ENCODE results near the gene SF3A2.

The SF3A2 gene

GRCh38 chr19:2259336-2259735 lies 22.7 kb downstream of the SF3A2 start:
- H3K9ac ChIP-seq (ENCODE audit: low read depth, low read length, poor library complexity): no peak overlapping the region
- no peak overlapping the region for H2BK15ac ChIP-seq (ENCODE audit: low read length)
- no peak overlapping the region for H4K91ac ChIP-seq (ENCODE audit: low read depth, low read length, poor library complexity)
- DNase-seq (ENCODE audit: low spot score): no peak
- no peak overlapping the region for H2BK12ac ChIP-seq (ENCODE audit: low read length)
- H3K4me2 ChIP-seq (ENCODE audit: insufficient read depth, low read length, poor library complexity, severe bottlenecking): no peak overlapping the region
- H4K8ac ChIP-seq (ENCODE audit: low read depth, low read length): no peak overlapping the region
- peaks cover 0 to 3% of the 10 kb centered on the region in 2 donors for H3K9me3 ChIP-seq (replicated peaks in 1 of 2; ENCODE audit: control insufficient read depth in 2 of 2, insufficient read depth in 1 of 2, low read depth in 1 of 2, low read length in 2 of 2)
- no peaks in the 10 kb centered on the region for H3K27me3 ChIP-seq (ENCODE audit: control insufficient read depth in 3 of 3, insufficient read depth in 3 of 3, low read depth in 1 of 3, low read length in 3 of 3)
- H3K4ac ChIP-seq (ENCODE audit: low read length): no peak overlapping the region
- H3K18ac ChIP-seq (ENCODE audit: low read length): no peak overlapping the region
- H2BK120ac ChIP-seq (ENCODE audit: low read depth, low read length): no peak overlapping the region
- H2AFZ ChIP-seq (ENCODE audit: low read length): no peak overlapping the region
- H2BK5ac ChIP-seq (ENCODE audit: low read length): no peak overlapping the region
- H3K27ac ChIP-seq (replicated peaks; ENCODE audit: low read length): no peak overlapping the region
- H3K23ac ChIP-seq (ENCODE audit: low read depth, low read length, poor library complexity): no peak overlapping the region
- no peaks in the 10 kb centered on the region for H3K79me1 ChIP-seq (ENCODE audit: low read depth, low read length)
- H3K36me3 ChIP-seq (replicated peaks in 1 of 2; ENCODE audit: control insufficient read depth in 2 of 2, insufficient read depth in 2 of 2, low read length in 2 of 2): no peaks in the 10 kb centered on the region
- H3K4me1 ChIP-seq (ENCODE audit: control insufficient read depth in 2 of 2, insufficient read depth in 1 of 2, low read depth in 1 of 2, low read length in 2 of 2): peaks cover 0 to 2% of the 10 kb centered on the region in 2 donors
- no peak overlapping the region for H3K4me3 ChIP-seq (ENCODE audit: low read length in 2 of 2)
- no CpG with 5 or more reads among the region's 5 CpGs for WGBS, 2 donors (ENCODE audit: extremely low coverage in 2 of 2, insufficient read length in 2 of 2, insufficient replicate concordance in 1 of 2)
- no peak overlapping the region for H2AK5ac ChIP-seq (ENCODE audit: low read depth, low read length)
- H3K14ac ChIP-seq (ENCODE audit: low read length): peak overlapping the region; percentile 38

GRCh38 chr19:2260341-2260805 lies 23.7 kb downstream of the SF3A2 start:
- Histone ChIP-seq H4K8ac (ENCODE audit: low read depth, low read length) (no peak overlapping the region), H3K4ac (ENCODE audit: low read length) (no peak overlapping the region), H3K14ac (ENCODE audit: low read length) (no peak overlapping the region), H2BK120ac (ENCODE audit: low read depth, low read length) (no peak overlapping the region), H3K79me1 (ENCODE audit: low read depth, low read length) (no peaks in the 10 kb centered on the region), H2BK12ac (ENCODE audit: low read length) (no peak overlapping the region), H2BK15ac (ENCODE audit: low read length) (no peak overlapping the region), H3K23ac (ENCODE audit: low read depth, low read length, poor library complexity) (no peak overlapping the region), H2AK5ac (ENCODE audit: low read depth, low read length) (no peak overlapping the region), H3K27ac (replicated peaks; ENCODE audit: low read length) (no peak overlapping the region), H2AFZ (ENCODE audit: low read length) (no peak overlapping the region), H3K4me1 (ENCODE audit: control insufficient read depth in 2 of 2, insufficient read depth in 1 of 2, low read depth in 1 of 2, low read length in 2 of 2) (peaks cover 0 to 2% of the 10 kb centered on the region in 2 donors), H3K4me2 (ENCODE audit: insufficient read depth, low read length, poor library complexity, severe bottlenecking) (no peak overlapping the region), H3K9ac (ENCODE audit: low read depth, low read length, poor library complexity) (no peak overlapping the region), H2BK5ac (ENCODE audit: low read length) (no peak overlapping the region), H3K4me3 (ENCODE audit: low read length in 2 of 2) (no peak overlapping the region), H3K27me3 (ENCODE audit: control insufficient read depth in 3 of 3, insufficient read depth in 3 of 3, low read depth in 1 of 3, low read length in 3 of 3) (no peaks in the 10 kb centered on the region), H3K36me3 (replicated peaks in 1 of 2; ENCODE audit: control insufficient read depth in 2 of 2, insufficient read depth in 2 of 2, low read length in 2 of 2) (no peaks in the 10 kb centered on the region), H4K91ac (ENCODE audit: low read depth, low read length, poor library complexity) (no peak overlapping the region), H3K9me3 (replicated peaks in 1 of 2; ENCODE audit: control insufficient read depth in 2 of 2, insufficient read depth in 1 of 2, low read depth in 1 of 2, low read length in 2 of 2) (peaks cover 0 to 3% of the 10 kb centered on the region in 2 donors), H3K18ac (ENCODE audit: low read length) (no peak overlapping the region)
- no peak for DNase-seq (ENCODE audit: low spot score)
- WGBS, 2 donors (ENCODE audit: extremely low coverage in 2 of 2, insufficient read length in 2 of 2, insufficient replicate concordance in 1 of 2): no CpG with 5 or more reads among the region's 11 CpGs

- peak overlapping the region; percentile 49 for H2AFZ ChIP-seq (ENCODE audit: low read length)
- no peak overlapping the region for H4K8ac ChIP-seq (ENCODE audit: low read depth, low read length)
- peaks cover 0 to 3% of the 10 kb centered on the region in 2 donors for H3K9me3 ChIP-seq (replicated peaks in 1 of 2; ENCODE audit: control insufficient read depth in 2 of 2, insufficient read depth in 1 of 2, low read depth in 1 of 2, low read length in 2 of 2)
- H3K23ac ChIP-seq (ENCODE audit: low read depth, low read length, poor library complexity): no peak overlapping the region
- H3K18ac ChIP-seq (ENCODE audit: low read length): peak overlapping the region; percentile 52
- no peaks in the 10 kb centered on the region for H3K79me1 ChIP-seq (ENCODE audit: low read depth, low read length)
- DNase-seq (ENCODE audit: low spot score): no peak
- no peak overlapping the region for H3K9ac ChIP-seq (ENCODE audit: low read depth, low read length, poor library complexity)
- no peak overlapping the region for H2BK12ac ChIP-seq (ENCODE audit: low read length)
- no peaks in the 10 kb centered on the region for H3K27me3 ChIP-seq (ENCODE audit: control insufficient read depth in 3 of 3, insufficient read depth in 3 of 3, low read depth in 1 of 3, low read length in 3 of 3)
- H3K4me2 ChIP-seq (ENCODE audit: insufficient read depth, low read length, poor library complexity, severe bottlenecking): no peak overlapping the region
- no peak overlapping the region for H3K4ac ChIP-seq (ENCODE audit: low read length)
- H3K4me3 ChIP-seq (ENCODE audit: low read length in 2 of 2): no peak overlapping the region
- no peaks in the 10 kb centered on the region for H3K36me3 ChIP-seq (replicated peaks in 1 of 2; ENCODE audit: control insufficient read depth in 2 of 2, insufficient read depth in 2 of 2, low read length in 2 of 2)
- no peak overlapping the region for H4K91ac ChIP-seq (ENCODE audit: low read depth, low read length, poor library complexity)
- no peak overlapping the region for H3K14ac ChIP-seq (ENCODE audit: low read length)
- H2AK5ac ChIP-seq (ENCODE audit: low read depth, low read length): no peak overlapping the region
- no peak overlapping the region for H3K27ac ChIP-seq (replicated peaks; ENCODE audit: low read length)
- WGBS, 2 donors (ENCODE audit: extremely low coverage in 2 of 2, insufficient read length in 2 of 2, insufficient replicate concordance in 1 of 2): no CpG with 5 or more reads among the region's 7 CpGs
- no peak overlapping the region for H2BK15ac ChIP-seq (ENCODE audit: low read length)
- no peak overlapping the region for H2BK120ac ChIP-seq (ENCODE audit: low read depth, low read length)
- no peak overlapping the region for H2BK5ac ChIP-seq (ENCODE audit: low read length)
- H3K4me1 ChIP-seq (ENCODE audit: control insufficient read depth in 2 of 2, insufficient read depth in 1 of 2, low read depth in 1 of 2, low read length in 2 of 2): peaks cover 0 to 3% of the 10 kb centered on the region in 2 donors
Measured at GRCh38 chr19:2261438-2262172, 25.0 kb downstream of the SF3A2 start.

- Histone ChIP-seq H3K36me3 (replicated peaks in 1 of 2; ENCODE audit: control insufficient read depth in 2 of 2, insufficient read depth in 2 of 2, low read length in 2 of 2) (peaks cover 0 to 3% of the 10 kb centered on the region in 2 donors), H3K14ac (ENCODE audit: low read length) (no peak overlapping the region), H2BK120ac (ENCODE audit: low read depth, low read length) (no peak overlapping the region), H3K4me2 (ENCODE audit: insufficient read depth, low read length, poor library complexity, severe bottlenecking) (no peak overlapping the region), H3K18ac (ENCODE audit: low read length) (no peak overlapping the region), H4K8ac (ENCODE audit: low read depth, low read length) (peak overlapping the region; percentile 43), H3K79me1 (ENCODE audit: low read depth, low read length) (peaks cover 7% of the 10 kb centered on the region), H2BK5ac (ENCODE audit: low read length) (no peak overlapping the region), H3K23ac (ENCODE audit: low read depth, low read length, poor library complexity) (no peak overlapping the region), H2AFZ (ENCODE audit: low read length) (peak overlapping the region; percentile 45), H2AK5ac (ENCODE audit: low read depth, low read length) (peak overlapping the region; percentile 90), H2BK15ac (ENCODE audit: low read length) (peak overlapping the region; percentile 92), H3K4me3 (ENCODE audit: low read length in 2 of 2) (no peak overlapping the region), H3K9ac (ENCODE audit: low read depth, low read length, poor library complexity) (peak overlapping the region; percentile 70), H4K91ac (ENCODE audit: low read depth, low read length, poor library complexity) (no peak overlapping the region), H3K9me3 (replicated peaks in 1 of 2; ENCODE audit: control insufficient read depth in 2 of 2, insufficient read depth in 1 of 2, low read depth in 1 of 2, low read length in 2 of 2) (peaks cover 0 to 1% of the 10 kb centered on the region in 2 donors), H3K4me1 (ENCODE audit: control insufficient read depth in 2 of 2, insufficient read depth in 1 of 2, low read depth in 1 of 2, low read length in 2 of 2) (peaks cover under 1 to 11% of the 10 kb centered on the region in 2 donors), H3K27ac (replicated peaks; ENCODE audit: low read length) (no peak overlapping the region), H3K27me3 (ENCODE audit: control insufficient read depth in 3 of 3, insufficient read depth in 3 of 3, low read depth in 1 of 3, low read length in 3 of 3) (no peaks in the 10 kb centered on the region), H3K4ac (ENCODE audit: low read length) (peak overlapping the region; percentile 37), H2BK12ac (ENCODE audit: low read length) (peak overlapping the region; percentile 22)
- no CpG with 5 or more reads among the region's 18 CpGs for WGBS, 2 donors (ENCODE audit: extremely low coverage in 2 of 2, insufficient read length in 2 of 2, insufficient replicate concordance in 1 of 2)
- no peak for DNase-seq (ENCODE audit: low spot score)
Measured at GRCh38 chr19:2266183-2266993, 29.8 kb downstream of the SF3A2 start.
